Pancreas (tissue), 10 donors: ENCODE data around the gene DENND1A. TPM values are rescaled to one million over a fixed set of nuclear protein-coding genes. Genes with fewer than 3 reads are reported as not detected.

Experiments used
- ATAC-seq, 4 donors: fragments of 200-7000 bp; cut with Tn5 transposase; one replicate each; pipeline versions ENCODE4 v1.8.0 to v1.9.1; 2020; ENCODE audit warnings: mild to moderate bottlenecking in 4 of 4, moderate library complexity in 4 of 4
- DNase-seq, 6 donors: peaks; one replicate each; pipeline ENCODE4 v3.0.0-alpha.2; 2020
- FAIRE-seq: peaks from 2 replicates; lab custom pipeline; 2012; peaks lifted over from hg19 to GRCh38; lab: Jason Lieb, UNC
- H3K27ac ChIP-seq, 4 donors: fragments of 200-600 bp; sonication (generic); 1 replicate in 3 of 4; 2 replicates in 1 of 4; pipeline versions ENCODE4 v1.5.0 to v1.8.0; 2020
- H3K27me3 ChIP-seq, 4 donors: fragments of 200-600 bp; one replicate each; pipeline ENCODE4 v1.8.0; 2021
- H3K36me3 ChIP-seq, 3 donors: fragments of 200-600 bp; sonication (generic) in 1 of 3; one replicate each; pipeline versions ENCODE4 v1.5.0 to v1.8.0; 2020 to 2021
- H3K4me1 ChIP-seq, 3 donors: fragments of 200-600 bp; one replicate each; pipeline ENCODE4 v1.8.0; 2021
- H3K4me3 ChIP-seq, 4 donors: fragments of 200-600 bp; sonication (generic) in 2 of 4; one replicate each; pipeline versions ENCODE4 v1.5.0 to v1.8.0; 2020 to 2021
- H3K9me3 ChIP-seq, 4 donors: fragments of 200-600 bp; one replicate each; pipeline ENCODE4 v1.8.0; 2021
- CTCF ChIP-seq, 4 donors: fragments of 200-600 bp; sonication (generic) in 3 of 4; IDR thresholded peaks; one replicate each; pipeline versions ENCODE4 v1.5.0 to v1.8.0; 2021; ENCODE audit warnings: antibody characterized with exemption in 4 of 4
- WGBS, 2 donors: extraction: QIAGEN DNeasy Blood & Tissue Kit; methylation state at CpG; one replicate each; pipeline ENCODE4 v1.1.7; 2013; 5-methylcytosine and 5-hydroxymethylcytosine counted together
- intact Hi-C, 3 donors: fragments of 100-400 bp; cut with DNase I; formaldehyde crosslinking; loops; one replicate each; pipeline versions ENCODE4 v1.11.1 to v1.14.2; 2022
- polyA plus RNA-seq, 2 donors: library from polyadenylated mRNA; stranded (reverse); fragments of 200-250 nt; gene quantifications; one replicate each; pipeline ENCODE4 v1.2.3, GENCODE V29; 2013
- total RNA-seq, 6 donors: library from RNA; stranded (reverse); fragmentation: NEBNext Ultra II Directional in 4 of 6; extraction: Animal tissue kit (Norgen Biotek cat#: 25700) in 4 of 6; gene quantifications; one replicate each; pipeline versions ENCODE4 v1.2.1 to v1.2.4, GENCODE V29; 2021 to 2023
- donor health status: healthy with polysubstance abuse.
- donor health status: DM: no; HTN: no; CAD: no; lungs with moderate emphysema.
- donor health status: DM: no; HTN: no; CAD: no.
- donor health status: control.
- donor health status: control.
- donor health status: Bipolar disorder and iron deficiency.
- donor health status: DM: yes; HTN: yes; CAD: no.
- donor health status: DM: no; HTN: no; CAD: no.
- donor health status: DM: no; HTN: no; CAD: no.
- donor health status: DM: yes; HTN: yes; CAD: no.

Gene DENND1A
- total and polyA plus RNA-seq, 8 donors, result 4.5 to 8.3 (median 5.6) TPM

DNA sequence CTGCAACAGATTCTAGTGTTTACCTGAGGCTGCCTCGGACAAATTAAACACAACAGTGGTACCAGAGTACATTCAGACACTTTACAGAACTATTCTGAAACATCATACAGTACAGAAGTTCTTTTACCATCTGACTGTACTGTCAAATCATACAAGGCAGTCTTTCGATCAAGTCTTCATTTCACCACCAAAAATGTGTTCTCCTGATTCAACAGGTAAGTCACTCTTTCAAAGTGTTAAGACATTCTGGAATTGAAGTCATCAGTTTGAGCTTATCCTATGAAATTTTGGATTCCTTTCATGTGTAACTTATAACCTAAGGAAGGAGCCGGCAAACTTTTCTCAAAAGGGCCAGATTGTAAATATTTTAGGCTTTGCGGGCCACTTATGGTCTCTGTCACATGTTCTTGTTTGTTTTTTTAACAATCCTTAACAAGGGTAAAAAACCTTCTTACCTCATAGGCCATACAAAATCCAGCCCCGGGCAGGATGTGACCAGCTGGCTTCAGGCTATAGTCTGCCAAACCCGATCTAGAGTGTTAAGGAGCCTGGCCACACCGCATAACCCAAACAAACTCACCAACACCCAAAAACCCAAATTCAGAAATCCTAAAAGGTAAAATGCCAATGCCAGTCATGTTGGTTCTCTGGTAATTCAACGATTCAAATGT is 151.6 kb downstream of the DENND1A start:
- TF ChIP-seq CTCF (IDR thresholded peaks at IDR 0.05), result no peak
- Histone ChIP-seq H3K9me3 (no peaks in the 10 kb centered on the region), H3K27me3 (no peaks in the 10 kb centered on the region), H3K27ac (no peak overlapping the region), H3K4me1 (no peaks in the 10 kb centered on the region), H3K4me3 (no peak overlapping the region), H3K36me3 (no peaks in the 10 kb centered on the region)
- intact Hi-C loops, result no loop called here
- DNase-seq, result no peak
- ATAC-seq, result no peak
- WGBS, 2 donors, result 92 to 93% methylated on average over 8 of the region's 8 CpGs
- FAIRE-seq, result no peak

DNA sequence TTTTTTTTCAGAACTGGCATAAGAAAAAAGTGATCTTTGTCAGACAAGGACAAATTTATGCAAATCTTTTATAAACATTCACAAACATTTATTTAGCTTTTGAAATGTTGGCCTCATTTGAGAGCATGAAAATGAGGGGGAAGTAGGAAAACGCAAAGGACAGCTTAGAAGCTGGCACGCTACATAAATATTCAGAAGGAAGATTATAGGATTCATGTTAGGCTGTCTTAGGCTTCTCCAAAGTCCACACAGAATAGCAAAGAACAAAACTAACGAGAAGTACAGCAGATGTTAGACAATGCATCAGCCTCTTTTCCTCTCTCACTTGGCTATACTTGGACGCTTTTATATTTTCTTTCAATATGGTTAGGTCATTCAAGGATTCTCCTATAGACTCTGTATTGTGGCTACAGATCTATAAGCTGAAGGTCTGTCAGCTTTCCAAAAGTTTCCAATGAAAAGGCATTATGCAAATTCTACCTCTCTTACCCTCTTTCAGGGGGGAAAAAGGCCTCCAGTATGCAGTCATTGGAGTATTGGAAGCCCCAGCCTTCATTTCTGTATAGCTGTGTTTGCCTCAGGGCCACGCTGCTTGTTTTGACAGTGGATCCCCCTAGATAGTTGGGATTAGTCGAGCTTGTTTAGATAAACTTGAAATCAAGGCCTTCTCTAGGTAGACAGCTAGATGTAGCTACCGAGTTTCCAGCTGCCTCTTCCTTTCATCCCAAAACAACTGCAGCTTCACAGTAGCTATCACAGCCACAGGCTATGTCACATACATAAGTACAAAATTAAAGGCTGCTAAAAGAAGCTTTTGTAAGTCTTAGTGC is 153.0 kb downstream of the DENND1A start:
- no peak for DNase-seq
- no peak for ATAC-seq
- intact Hi-C loops, result no loop called here
- no peaks in the 10 kb centered on the region for H3K4me1 ChIP-seq
- no peak for FAIRE-seq
- WGBS, 2 donors, result 86 to 91% methylated on average over 7 of the region's 7 CpGs
- H3K9me3 ChIP-seq, result no peaks in the 10 kb centered on the region
- H3K27me3 ChIP-seq, result no peaks in the 10 kb centered on the region
- TF ChIP-seq CTCF (IDR thresholded peaks at IDR 0.05), result no peak
- H3K27ac ChIP-seq, result no peak overlapping the region
- no peak overlapping the region for H3K4me3 ChIP-seq
- no peaks in the 10 kb centered on the region for H3K36me3 ChIP-seq

DNA sequence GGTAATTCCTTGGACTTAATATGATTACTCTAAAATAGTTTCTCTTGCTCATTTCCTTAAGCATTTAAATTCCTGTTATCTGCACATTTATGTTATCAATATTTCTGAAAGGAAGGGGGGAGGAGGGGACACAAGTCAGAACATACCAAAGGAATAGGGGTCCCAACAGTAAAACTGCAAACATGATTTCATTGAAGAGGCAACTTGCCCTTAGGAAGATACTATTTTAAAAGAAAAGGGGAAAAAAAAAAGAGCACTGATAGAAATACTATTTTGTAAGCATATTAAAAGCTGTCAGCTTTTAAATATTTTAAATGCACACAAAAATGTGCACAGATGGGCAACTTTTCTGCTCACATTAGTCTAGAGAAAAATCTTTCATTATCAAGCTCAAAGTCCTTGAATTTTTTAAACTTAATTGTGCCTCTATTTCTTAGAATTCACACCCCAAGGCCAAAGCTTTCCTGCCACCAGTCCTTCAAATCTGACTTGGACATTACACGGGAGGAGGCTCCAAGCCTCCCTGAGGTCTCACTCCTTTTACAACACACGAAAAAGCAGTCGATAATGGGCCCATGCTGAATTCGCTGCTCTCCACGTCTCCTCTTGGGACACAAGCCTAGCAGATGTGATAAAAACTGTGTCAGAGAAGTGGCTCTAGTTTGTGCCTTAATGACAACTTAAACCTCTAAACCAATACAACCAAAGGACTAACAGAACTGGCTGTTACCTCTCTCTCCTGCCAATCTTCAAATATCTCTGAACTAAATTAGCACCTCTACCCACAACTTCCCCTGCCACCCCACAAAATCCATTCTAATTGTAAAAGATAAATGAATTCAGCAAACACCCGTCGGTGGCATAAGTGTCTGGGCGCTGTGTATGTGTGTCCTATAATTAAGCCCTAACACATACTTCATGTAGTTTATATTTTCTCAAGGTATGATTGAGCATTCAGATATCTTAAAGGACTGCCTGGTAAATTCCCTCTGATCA is 154.3 kb downstream of the DENND1A start:
- Histone ChIP-seq H3K36me3 (no peaks in the 10 kb centered on the region), H3K4me1 (no peaks in the 10 kb centered on the region), H3K9me3 (no peaks in the 10 kb centered on the region), H3K27ac (no peak overlapping the region), H3K27me3 (no peaks in the 10 kb centered on the region), H3K4me3 (no peak overlapping the region)
- no peak for FAIRE-seq
- no peak for TF ChIP-seq CTCF (IDR thresholded peaks at IDR 0.05)
- no peak for ATAC-seq
- no peak for DNase-seq
- 88 to 93% methylated on average over 8 of the region's 8 CpGs for WGBS, 2 donors
- intact Hi-C loops, result no loop called here

GRCh38 chr9:123773783-123774182 is 156.1 kb downstream of the DENND1A start:
- ATAC-seq (no peak), DNase-seq (no peak), FAIRE-seq (no peak)
- no peaks in the 10 kb centered on the region for H3K9me3 ChIP-seq
- no peak for TF ChIP-seq CTCF (IDR thresholded peaks at IDR 0.05)
- WGBS, 2 donors, result 92% methylated on average over 2 of the region's 2 CpGs
- no peak overlapping the region for H3K4me3 ChIP-seq
- H3K27me3 ChIP-seq, result no peaks in the 10 kb centered on the region
- H3K4me1 ChIP-seq, result no peaks in the 10 kb centered on the region
- H3K27ac ChIP-seq, result no peak overlapping the region
- intact Hi-C loops, result no loop called here
- H3K36me3 ChIP-seq, result no peaks in the 10 kb centered on the region
